Measurements from ENCODE around the gene CFAP77.

GRCh38 chr9:132460240-132460639 is 50.2 kb downstream of the CFAP77 start:
- TF ChIP-seq SP1 (IDR thresholded peaks at IDR 0.05; ENCODE audit: low read depth, low read length) (no peak), SUZ12 (IDR thresholded peaks at IDR 0.05; ENCODE audit: low read length) (no peak)
- TF ChIP-seq, protein P1, sequence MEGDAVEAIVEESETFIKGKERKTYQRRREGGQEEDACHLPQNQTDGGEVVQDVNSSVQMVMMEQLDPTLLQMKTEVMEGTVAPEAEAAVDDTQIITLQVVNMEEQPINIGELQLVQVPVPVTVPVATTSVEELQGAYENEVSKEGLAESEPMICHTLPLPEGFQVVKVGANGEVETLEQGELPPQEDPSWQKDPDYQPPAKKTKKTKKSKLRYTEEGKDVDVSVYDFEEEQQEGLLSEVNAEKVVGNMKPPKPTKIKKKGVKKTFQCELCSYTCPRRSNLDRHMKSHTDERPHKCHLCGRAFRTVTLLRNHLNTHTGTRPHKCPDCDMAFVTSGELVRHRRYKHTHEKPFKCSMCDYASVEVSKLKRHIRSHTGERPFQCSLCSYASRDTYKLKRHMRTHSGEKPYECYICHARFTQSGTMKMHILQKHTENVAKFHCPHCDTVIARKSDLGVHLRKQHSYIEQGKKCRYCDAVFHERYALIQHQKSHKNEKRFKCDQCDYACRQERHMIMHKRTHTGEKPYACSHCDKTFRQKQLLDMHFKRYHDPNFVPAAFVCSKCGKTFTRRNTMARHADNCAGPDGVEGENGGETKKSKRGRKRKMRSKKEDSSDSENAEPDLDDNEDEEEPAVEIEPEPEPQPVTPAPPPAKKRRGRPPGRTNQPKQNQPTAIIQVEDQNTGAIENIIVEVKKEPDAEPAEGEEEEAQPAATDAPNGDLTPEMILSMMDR (IDR thresholded peaks at IDR 0.05; ENCODE audit: control extremely low read depth in 1 of 3, insufficient read depth in 1 of 3, low read depth in 1 of 3, low read length in 3 of 3) = no peak

All from H1 (cell line).